ENCODE results near the gene ACTA2.

The ACTA2 gene

DNA sequence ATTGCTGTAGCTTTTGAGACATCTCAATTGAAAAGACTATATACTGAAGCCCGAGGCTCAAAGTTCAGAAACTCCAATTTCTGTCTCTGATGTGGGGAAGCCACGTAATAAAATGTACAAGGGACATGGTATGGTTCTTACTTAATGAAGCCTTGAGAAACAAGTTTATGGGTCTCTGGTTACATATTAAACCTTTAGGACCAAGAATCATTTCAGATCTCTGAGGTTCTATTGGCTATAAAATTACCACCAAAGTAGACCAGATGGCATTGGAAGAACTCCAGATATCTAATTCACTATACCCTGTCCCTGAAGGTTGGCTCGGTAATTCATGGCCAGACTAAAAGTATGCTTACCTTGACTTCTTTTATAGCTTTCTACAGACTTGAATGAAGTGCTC lies 48.9 kb downstream of the ACTA2 start:
- TF ChIP-seq Cebpa-rat (IDR thresholded peaks at IDR 0.05), result no peak
- H4K20me1 ChIP-seq, result no peaks in the 10 kb centered on the region

DNA sequence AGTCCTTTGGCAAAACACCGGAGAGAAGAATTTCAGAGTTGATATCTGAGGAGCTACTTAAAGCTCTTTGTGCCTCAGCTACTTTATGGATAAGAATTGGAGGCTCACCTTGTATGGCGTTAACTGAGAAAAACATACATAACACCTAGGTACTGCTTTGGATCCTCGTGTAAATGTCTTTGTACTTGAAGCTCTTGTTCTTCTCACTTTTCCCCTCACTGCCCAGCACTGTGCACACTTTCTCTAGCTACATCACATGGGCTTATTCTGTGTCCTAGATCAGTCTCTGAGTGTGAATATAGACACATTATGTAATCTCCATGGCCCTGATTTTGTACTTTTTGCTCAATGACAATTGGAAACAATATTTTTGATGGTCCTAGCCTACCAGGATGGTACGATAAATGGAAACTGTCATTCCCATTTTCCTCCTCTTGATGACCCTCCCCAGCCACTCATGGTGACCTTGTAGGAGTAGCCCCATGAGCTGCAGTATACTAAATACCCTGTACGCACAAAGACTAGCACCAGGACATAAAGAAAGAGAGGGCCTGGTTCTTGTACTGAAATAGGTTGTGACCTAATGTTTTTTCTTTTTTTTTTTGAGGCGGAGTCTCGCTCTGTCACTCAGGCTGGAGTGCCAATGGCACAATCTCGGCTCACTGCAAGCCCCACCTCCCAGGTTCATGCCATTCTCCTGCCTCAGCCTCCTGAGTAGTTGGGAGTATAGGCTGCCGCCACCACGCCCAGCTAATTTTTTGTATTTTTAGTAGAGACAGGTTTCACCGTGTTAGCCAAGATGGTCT lies 50.4 kb downstream of the ACTA2 start:
- Histone ChIP-seq H3K9me3 (replicated peaks in 1 of 11) (no peaks in the 10 kb centered on the region), H3K4me2 (peak overlapping the region in 9 of 11 experiments; percentile 7 to 92 (median 74); a peak in 17 of 22 replicates), H3K27ac (peak overlapping the region; percentile 13 to 88 (median 69); a peak in 19 of 22 replicates), H3K27me3 (no peaks in the 10 kb centered on the region), H3K4me1 (peaks cover 7 to 66% (median 24%) of the 10 kb centered on the region in 10 experiments; a peak in 18 of 20 replicates), H3K4me3 (0 out of 20 replicates have a peak overlapping the region, but pooled peaks of 1 of the 10 experiments have one; percentile 4), H3K9ac (peak overlapping the region in 7 of 11 experiments; percentile 15 to 74 (median 56); a peak in 12 of 22 replicates), H4K20me1 (no peaks in the 10 kb centered on the region), H3K36me3 (peaks cover 0 to 39% (median 16%) of the 10 kb centered on the region in 11 experiments; a peak in 13 of 22 replicates)
- no peak for TF ChIP-seq Cebpa-rat (IDR thresholded peaks at IDR 0.05)

More for the DNA sequence above, 48.9 kb downstream of the ACTA2 start:
- H3K27me3 ChIP-seq, result no peaks in the 10 kb centered on the region
- no peak overlapping the region for H3K4me3 ChIP-seq
- peaks cover 7 to 59% (median 24%) of the 10 kb centered on the region in 10 experiments; a peak in 18 of 20 replicates for H3K4me1 ChIP-seq
- H3K9me3 ChIP-seq (replicated peaks in 1 of 11), result no peaks in the 10 kb centered on the region
- H3K27ac ChIP-seq, result no peak overlapping the region
- H3K4me2 ChIP-seq, result peak overlapping the region in 2 of 11 experiments; percentile 33 to 92; a peak in 2 of 22 replicates
- H3K36me3 ChIP-seq, result peaks cover 0 to 45% (median 16%) of the 10 kb centered on the region in 11 experiments; a peak in 14 of 22 replicates
- no peak overlapping the region for H3K9ac ChIP-seq

DNA sequence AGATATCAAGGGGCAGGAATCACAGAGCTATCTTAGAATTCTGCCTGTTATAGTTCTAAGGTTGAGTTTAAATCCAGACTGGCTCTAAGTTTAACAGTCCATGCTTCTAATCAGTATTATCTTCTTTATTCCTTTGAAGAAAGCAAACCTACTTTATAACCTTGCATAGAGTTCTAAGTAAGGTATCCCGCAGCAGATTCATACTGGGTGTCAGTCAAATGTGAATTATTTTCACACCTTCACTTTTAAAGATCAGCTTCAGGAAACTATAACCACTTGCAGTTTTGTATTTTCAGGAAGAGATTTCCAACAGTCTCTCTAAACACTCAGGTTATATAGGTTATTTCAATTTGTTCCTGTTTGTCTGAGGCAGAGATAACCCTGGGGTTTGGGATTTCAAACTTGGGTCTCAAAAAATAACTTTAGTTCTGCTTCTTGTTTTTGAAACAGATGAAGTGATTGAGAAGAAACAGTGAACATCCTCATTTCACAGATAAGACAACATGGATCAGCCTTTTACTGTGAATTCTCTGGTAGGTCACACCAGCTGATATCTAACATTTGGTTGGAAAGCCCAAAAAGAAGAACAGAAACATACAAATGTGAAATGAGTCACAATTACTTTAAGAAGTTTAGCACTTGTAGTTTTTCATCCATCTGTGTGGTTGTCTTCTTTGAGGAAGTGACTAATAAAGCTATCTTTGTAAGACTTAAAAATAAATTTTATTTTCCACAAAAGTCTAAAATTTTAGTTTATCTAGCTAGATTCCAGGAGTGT lies 51.2 kb downstream of the ACTA2 start:
- peaks cover 0 to 32% (median 11%) of the 10 kb centered on the region in 11 experiments; a peak in 11 of 22 replicates for H3K36me3 ChIP-seq
- H3K27me3 ChIP-seq, result no peaks in the 10 kb centered on the region
- no peak overlapping the region; a peak in 1 of 20 replicates for H3K4me3 ChIP-seq
- no peaks in the 10 kb centered on the region for H4K20me1 ChIP-seq
- H3K4me1 ChIP-seq, result peaks cover 7 to 69% (median 24%) of the 10 kb centered on the region in 10 experiments; a peak in 18 of 20 replicates
- no peaks in the 10 kb centered on the region for H3K9me3 ChIP-seq (replicated peaks in 1 of 11)
- TF ChIP-seq Cebpa-rat (IDR thresholded peaks at IDR 0.05), result no peak
- H3K9ac ChIP-seq, result peak overlapping the region in 9 of 11 experiments; percentile 14 to 74 (median 60); a peak in 14 of 22 replicates
- peak overlapping the region in 10 of 11 experiments; percentile 1 to 92 (median 74); a peak in 18 of 22 replicates for H3K4me2 ChIP-seq
- peak overlapping the region in 10 of 11 experiments; percentile 36 to 88 (median 78); a peak in 19 of 22 replicates for H3K27ac ChIP-seq

DNA sequence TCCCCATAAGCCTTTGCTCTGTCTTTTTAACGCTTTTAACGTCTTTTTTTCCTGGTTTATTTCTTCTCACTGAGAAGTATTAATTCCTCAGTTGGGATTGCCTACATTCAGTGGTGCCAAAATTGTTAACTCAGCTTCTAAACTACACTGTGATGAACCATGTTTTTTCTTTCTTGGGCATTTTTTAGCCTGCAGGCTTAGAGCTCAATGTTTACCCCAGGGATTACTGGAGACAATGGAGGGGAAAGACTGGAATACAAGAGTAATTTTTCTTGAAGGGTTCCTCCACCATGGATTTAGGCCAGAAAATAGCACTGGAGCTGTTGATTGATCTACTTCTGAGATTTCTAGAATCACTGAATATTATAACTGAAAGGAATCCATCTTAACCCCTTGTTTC lies 52.7 kb downstream of the ACTA2 start:
- H3K4me1 ChIP-seq, result peaks cover 7 to 62% (median 24%) of the 10 kb centered on the region in 10 experiments; a peak in 18 of 20 replicates
- peak overlapping the region in 4 of 11 experiments; percentile 78 to 88 (median 84); a peak in 6 of 22 replicates for H3K4me2 ChIP-seq
- no peaks in the 10 kb centered on the region for H3K9me3 ChIP-seq (replicated peaks in 1 of 11)
- H3K27ac ChIP-seq, result peak overlapping the region in 1 of 11 experiments; percentile 14; a peak in 2 of 22 replicates
- H4K20me1 ChIP-seq, result no peaks in the 10 kb centered on the region
- H3K9ac ChIP-seq, result no peak overlapping the region
- peaks cover 0 to 25% (median 7%) of the 10 kb centered on the region in 11 experiments; a peak in 8 of 22 replicates for H3K36me3 ChIP-seq
- H3K27me3 ChIP-seq, result no peaks in the 10 kb centered on the region
- no peak for TF ChIP-seq Cebpa-rat (IDR thresholded peaks at IDR 0.05)
- no peak overlapping the region for H3K4me3 ChIP-seq

DNA sequence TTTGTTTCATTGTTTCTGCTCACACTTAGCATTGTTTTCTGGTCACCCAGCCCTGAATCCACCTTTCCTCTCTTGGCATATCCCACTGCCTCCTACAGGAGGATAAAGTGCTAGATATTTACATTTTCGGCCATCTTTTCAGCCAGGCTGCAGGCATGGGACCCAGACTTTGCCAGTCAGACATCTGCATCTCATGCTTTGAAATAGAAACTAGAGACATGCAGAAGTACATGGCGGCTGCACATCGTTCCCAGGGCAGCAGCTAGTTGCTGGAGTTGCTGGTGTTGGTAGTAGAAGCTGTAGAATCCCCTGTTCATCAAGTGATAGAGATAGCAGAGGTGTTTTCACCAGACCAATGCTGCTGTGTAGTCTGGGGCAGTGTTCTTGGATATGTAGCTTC lies 53.8 kb downstream of the ACTA2 start:
- Histone ChIP-seq H3K9ac (no peak overlapping the region), H3K4me2 (0 out of 22 replicates have a peak overlapping the region, but pooled peaks of 2 of the 11 experiments have one; percentile 9 to 11)

DNA sequence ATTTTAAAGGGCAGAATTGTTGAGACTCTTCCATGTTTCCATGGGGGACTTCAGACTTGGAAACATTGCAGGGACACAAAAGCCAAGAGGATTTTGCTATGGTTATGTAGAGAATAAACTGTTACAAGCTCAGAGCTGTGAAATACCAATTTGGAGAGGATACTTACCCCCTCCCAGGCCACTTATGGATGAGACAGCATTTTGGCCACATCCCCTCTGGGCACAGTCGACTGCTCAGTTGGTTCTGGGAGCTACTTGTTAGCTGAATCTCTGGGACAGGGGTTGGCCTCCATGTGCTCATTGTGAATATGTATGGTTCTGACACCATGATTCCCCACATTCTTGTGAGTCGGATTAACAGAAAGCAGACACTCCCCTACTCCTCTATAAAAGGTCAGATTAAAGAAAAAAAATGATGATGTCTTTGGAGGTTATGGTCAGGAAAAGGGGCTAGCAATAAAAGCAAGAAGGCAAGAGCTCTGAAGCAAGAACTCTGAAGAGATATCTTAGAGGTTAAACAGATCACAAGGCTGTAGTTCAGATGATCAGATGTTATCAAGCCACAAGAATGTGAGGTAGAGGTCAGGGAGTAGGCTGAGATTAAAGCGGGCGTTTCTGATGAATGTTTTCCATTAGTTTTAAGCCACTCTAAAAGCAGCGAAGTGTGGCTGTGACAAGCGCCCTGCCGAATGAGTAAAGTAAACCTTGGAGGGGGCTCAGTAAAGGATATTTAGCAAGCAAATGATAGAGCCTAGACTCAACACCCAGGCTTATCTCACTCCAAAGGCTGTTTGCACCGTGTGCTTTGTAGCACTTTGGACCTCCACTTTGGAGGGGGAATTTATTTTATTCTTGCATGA lies 55.3 kb downstream of the ACTA2 start:
- Histone ChIP-seq H3K36me3 (peaks cover 0 to 3% (median 0%) of the 10 kb centered on the region in 11 experiments; a peak in 1 of 22 replicates), H4K20me1 (no peaks in the 10 kb centered on the region), H3K27me3 (no peaks in the 10 kb centered on the region), H3K27ac (no peak overlapping the region), H3K4me2 (peak overlapping the region in 2 of 11 experiments; percentile 2 to 29; a peak in 1 of 22 replicates), H3K4me1 (peaks cover 7 to 41% (median 18%) of the 10 kb centered on the region in 10 experiments; a peak in 18 of 20 replicates), H3K4me3 (no peak overlapping the region), H3K9ac (no peak overlapping the region), H3K9me3 (replicated peaks in 1 of 11) (no peaks in the 10 kb centered on the region)
- no peak for TF ChIP-seq Cebpa-rat (IDR thresholded peaks at IDR 0.05)

More for the DNA sequence above, 53.8 kb downstream of the ACTA2 start:
- H3K27ac ChIP-seq, result no peak overlapping the region
- no peak for TF ChIP-seq Cebpa-rat (IDR thresholded peaks at IDR 0.05)
- H3K27me3 ChIP-seq, result no peaks in the 10 kb centered on the region
- no peaks in the 10 kb centered on the region for H3K9me3 ChIP-seq (replicated peaks in 1 of 11)
- H4K20me1 ChIP-seq, result no peaks in the 10 kb centered on the region
- H3K36me3 ChIP-seq, result peaks cover 0 to 14% (median 2%) of the 10 kb centered on the region in 11 experiments; a peak in 5 of 22 replicates
- H3K4me3 ChIP-seq, result no peak overlapping the region
- H3K4me1 ChIP-seq, result peaks cover 7 to 56% (median 24%) of the 10 kb centered on the region in 10 experiments; a peak in 18 of 20 replicates

DNA sequence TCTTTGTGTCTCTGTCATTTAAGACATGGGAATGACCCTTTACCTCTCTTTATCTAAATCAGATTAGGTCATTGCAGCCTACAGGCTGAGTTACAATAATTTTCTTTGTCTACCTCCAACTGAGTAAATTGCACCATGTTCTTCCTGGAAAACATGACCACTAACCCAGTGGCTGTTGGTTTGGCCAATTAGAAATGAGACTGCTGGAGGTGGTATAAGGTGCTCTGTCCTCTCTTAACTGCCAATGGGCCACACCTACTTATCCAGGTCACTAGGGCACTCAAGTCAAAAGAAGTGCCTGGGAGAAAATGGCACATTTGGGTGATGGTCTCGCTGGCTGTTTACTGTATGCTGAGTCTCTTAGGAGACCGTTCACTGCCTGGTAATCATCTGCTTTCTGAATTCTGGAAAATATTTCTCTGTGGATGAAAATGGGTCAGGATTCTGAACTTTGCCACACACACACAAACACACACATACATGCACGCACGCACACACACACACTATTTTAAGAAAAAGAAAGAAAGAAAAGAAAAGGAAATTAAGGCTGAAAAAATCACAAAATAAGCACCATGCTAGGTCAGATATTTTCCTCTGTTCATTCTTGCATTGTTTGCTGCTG lies 56.1 kb downstream of the ACTA2 start:
- H3K4me2 ChIP-seq, result peak overlapping the region in 2 of 11 experiments; percentile 2 to 29; a peak in 1 of 22 replicates
- H3K27me3 ChIP-seq, result no peaks in the 10 kb centered on the region
- no peak overlapping the region for H3K27ac ChIP-seq
- TF ChIP-seq Cebpa-rat (IDR thresholded peaks at IDR 0.05), result no peak
- H3K4me3 ChIP-seq, result no peak overlapping the region
- no peak overlapping the region for H3K9ac ChIP-seq
- H3K9me3 ChIP-seq (replicated peaks in 1 of 11), result no peaks in the 10 kb centered on the region
- H3K4me1 ChIP-seq, result peaks cover 7 to 36% (median 12%) of the 10 kb centered on the region in 10 experiments; a peak in 18 of 20 replicates
- H3K36me3 ChIP-seq, result no peaks in the 10 kb centered on the region
- no peaks in the 10 kb centered on the region for H4K20me1 ChIP-seq

Measured in BLaER1 treated with 17β-estradiol and CSF1 and Interleukin-3, amounts not matched to agents 10 nM and 100 nM (cell line).